Esophagus squamous epithelium (tissue), 4 donors: ENCODE results near the gene CREB3.

Experiments used
- POLR2A ChIP-seq, 4 donors: fragments of 450-650 bp; IDR thresholded peaks; one replicate each; pipeline ENCODE4 v1.6.1; 2017; ENCODE audit warnings: antibody characterized with exemption in 4 of 4, mild to moderate bottlenecking in 4 of 4, moderate library complexity in 3 of 4
- TF ChIP-seq, protein P1 (sequence below), 6 experiments: fragments of 450-650 bp in 4 of 6; fragments of 200-600 bp in 2 of 6; sonication (generic) in 2 of 6; IDR thresholded peaks; one replicate each; pipeline ENCODE4 v1.5.1; 2016 to 2019; ENCODE audit warnings: antibody characterized with exemption in 6 of 6, mild to moderate bottlenecking in 4 of 6, moderate library complexity in 4 of 6

- TF ChIP-seq, protein P1, sequence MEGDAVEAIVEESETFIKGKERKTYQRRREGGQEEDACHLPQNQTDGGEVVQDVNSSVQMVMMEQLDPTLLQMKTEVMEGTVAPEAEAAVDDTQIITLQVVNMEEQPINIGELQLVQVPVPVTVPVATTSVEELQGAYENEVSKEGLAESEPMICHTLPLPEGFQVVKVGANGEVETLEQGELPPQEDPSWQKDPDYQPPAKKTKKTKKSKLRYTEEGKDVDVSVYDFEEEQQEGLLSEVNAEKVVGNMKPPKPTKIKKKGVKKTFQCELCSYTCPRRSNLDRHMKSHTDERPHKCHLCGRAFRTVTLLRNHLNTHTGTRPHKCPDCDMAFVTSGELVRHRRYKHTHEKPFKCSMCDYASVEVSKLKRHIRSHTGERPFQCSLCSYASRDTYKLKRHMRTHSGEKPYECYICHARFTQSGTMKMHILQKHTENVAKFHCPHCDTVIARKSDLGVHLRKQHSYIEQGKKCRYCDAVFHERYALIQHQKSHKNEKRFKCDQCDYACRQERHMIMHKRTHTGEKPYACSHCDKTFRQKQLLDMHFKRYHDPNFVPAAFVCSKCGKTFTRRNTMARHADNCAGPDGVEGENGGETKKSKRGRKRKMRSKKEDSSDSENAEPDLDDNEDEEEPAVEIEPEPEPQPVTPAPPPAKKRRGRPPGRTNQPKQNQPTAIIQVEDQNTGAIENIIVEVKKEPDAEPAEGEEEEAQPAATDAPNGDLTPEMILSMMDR (IDR thresholded peaks at IDR 0.05): no peak
- TF ChIP-seq POLR2A (IDR thresholded peaks at IDR 0.05): no peak
These were observed 866 bp upstream of the CREB3 start for GRCh38 chr9:35731415-35732184.
